ENCODE measurements around the gene SH3BGRL2. TPM values are rescaled to one million over a fixed set of nuclear protein-coding genes. Genes with fewer than 3 reads are reported as not detected.

SH3BGRL2 gene
- total and polyA plus RNA-seq, 2 donors (not counting 1 experiment from before 2014, with no cell fraction given) = 0.01 TPM; not detected in 1

- WGBS (ENCODE audit: insufficient coverage) = no CpG with 5 or more reads among the region's 4 CpGs
- intact Hi-C loops (cut with micrococcal nuclease) = no loop called here
These were observed 25.0 kb upstream of the SH3BGRL2 start for GRCh38 chr6:79605968-79606764.

More at GRCh38 chr6:79605968-79606764, 25.0 kb upstream of the SH3BGRL2 start:
- Histone ChIP-seq H3K27me3 (replicated peaks in 1 of 4; ENCODE audit: control extremely low read depth in 1 of 4, control insufficient read depth in 3 of 4, insufficient read depth in 4 of 4, low read length in 3 of 4) (no peaks in the 10 kb centered on the region), H3K36me3 (replicated peaks in 1 of 2; ENCODE audit: control extremely low read depth in 1 of 2, control insufficient read depth in 1 of 2, extremely low read depth in 1 of 2, insufficient read depth in 2 of 2, low read length in 1 of 2) (no peaks in the 10 kb centered on the region), H3K79me2 (ENCODE audit: control insufficient read depth, insufficient read depth, low read length) (no peaks in the 10 kb centered on the region), H2AFZ (ENCODE audit: insufficient read depth, low read depth, low read length, poor library complexity, severe bottlenecking) (no peak overlapping the region), H3K4me2 (replicated peaks; ENCODE audit: low read depth, low read length, poor library complexity, severe bottlenecking) (no peak overlapping the region), H3K27ac (ENCODE audit: low read length in 2 of 2) (no peak overlapping the region), H3K9me3 (ENCODE audit: control extremely low read depth in 1 of 3, control insufficient read depth in 2 of 3, insufficient read depth in 1 of 3, low read length in 2 of 3) (no peaks in the 10 kb centered on the region), H4K20me1 (ENCODE audit: control insufficient read depth, insufficient read depth, low read length, poor library complexity, severe bottlenecking) (no peaks in the 10 kb centered on the region), H3K9ac (ENCODE audit: low read length) (no peak overlapping the region), H3K4me3 (ENCODE audit: control extremely low read depth in 1 of 5, extremely low read depth in 1 of 5, insufficient read depth in 1 of 5, low read depth in 2 of 5, low read length in 4 of 5) (no peak overlapping the region), H3K4me1 (ENCODE audit: control insufficient read depth in 2 of 2, insufficient read depth in 2 of 2, low read length in 2 of 2) (no peaks in the 10 kb centered on the region)
- DNase-seq (no peak), ATAC-seq (ENCODE audit: low read depth) (no peak)
- TF ChIP-seq CTCF (IDR thresholded peaks at IDR 0.05) = no peak
- no peak for TF ChIP-seq EZH2 (IDR thresholded peaks at IDR 0.05; ENCODE audit: borderline replicate concordance, insufficient read depth, low read depth, low read length, poor library complexity, severe bottlenecking)
- H3K4me3 Mint-ChIP-seq = no peak overlapping the region
- no peak overlapping the region for H3K27ac Mint-ChIP-seq
- H3K27me3 Mint-ChIP-seq = peaks cover 3% of the 10 kb centered on the region
- H3K4me1 Mint-ChIP-seq = no peaks in the 10 kb centered on the region
- ChIA-PET CTCF (no interaction called here), POLR2A (no interaction called here)
- no peaks in the 10 kb centered on the region for H3K9me3 Mint-ChIP-seq (ENCODE audit: insufficient read depth)

Measured in B cell (primary cell).